HL-60/S4 treated with retinoic acid at 250 ng/mL for 4 days and 3 days (cell line): ENCODE data around the gene ADAMTSL5.
"Not testable (repeated sequence)": the region's sequence is repeated elsewhere in the genome, so short reads cannot be mapped to it uniquely, and the experiment has no call there.

Experiments used
- in situ Hi-C: fragments of 300-500 bp; cut with MboI; formaldehyde crosslinking; loops from 2 replicates; pipeline ENCODE4 v1.7.0; 2022; ENCODE audit warnings: low sequenced_read_pairs

ADAMTSL5 gene

DNA sequence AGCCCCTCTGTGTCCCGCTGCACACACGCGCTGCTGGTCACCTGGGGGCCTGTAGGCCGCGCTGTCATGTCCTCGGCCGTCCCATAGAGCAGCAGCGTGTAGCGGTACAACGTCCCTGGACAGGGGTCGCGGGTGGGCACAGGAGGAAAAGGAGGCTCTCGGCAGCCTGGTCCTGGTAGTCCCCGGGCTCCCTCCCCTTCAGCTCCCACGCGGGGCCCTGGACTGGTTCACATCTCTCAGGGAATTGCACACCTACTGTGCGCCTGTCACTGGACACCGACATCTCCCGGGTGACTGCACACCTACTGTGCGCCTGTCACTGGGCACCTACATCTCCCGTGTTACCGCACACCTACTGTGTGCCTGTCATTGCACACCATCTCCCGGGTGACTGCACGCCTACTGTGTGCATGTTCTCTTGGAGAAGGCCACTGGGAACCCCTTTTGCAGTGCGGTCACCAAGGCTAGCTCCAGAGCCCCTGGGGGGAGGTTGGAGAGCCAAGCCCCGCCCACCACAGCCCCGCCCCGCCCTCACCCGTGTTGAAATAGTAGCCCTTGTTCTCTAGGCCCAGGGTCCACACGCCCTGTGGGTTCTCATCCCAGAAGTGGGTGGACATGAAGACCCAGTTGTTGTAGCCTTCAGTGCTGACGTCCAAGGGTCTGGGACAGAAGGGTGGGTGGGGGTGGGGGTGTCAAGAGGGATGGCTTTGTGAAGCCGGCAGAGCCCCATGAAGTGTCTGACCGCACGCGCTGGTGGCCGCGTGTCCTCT, 30.3 kb downstream of the ADAMTSL5 start:
- in situ Hi-C loops: no loop called here

DNA sequence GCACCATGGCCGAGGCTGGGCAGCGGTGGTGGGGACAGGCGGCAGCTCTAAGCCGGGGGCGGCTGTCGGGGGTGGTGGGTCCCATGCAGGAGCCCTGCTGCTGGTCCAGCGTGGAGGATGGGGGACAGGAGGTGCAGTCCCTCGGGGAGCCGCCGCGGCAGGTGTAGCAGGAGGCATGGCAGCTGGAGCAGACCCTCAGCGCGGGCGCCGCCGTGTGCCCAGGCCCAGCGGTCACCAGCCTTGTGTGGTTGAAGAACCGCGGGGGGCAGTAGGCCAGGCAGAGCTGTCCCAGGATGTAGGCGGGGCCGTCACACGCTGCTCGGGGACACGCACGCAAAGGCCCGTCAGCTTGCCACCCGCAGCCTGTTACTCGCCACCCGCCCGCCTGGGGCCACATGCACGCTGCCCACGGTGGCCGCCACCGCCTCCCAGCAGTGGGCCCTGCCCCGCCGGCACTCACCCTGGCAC, 30.9 kb downstream of the ADAMTSL5 start:
- in situ Hi-C loops: no loop called here

DNA sequence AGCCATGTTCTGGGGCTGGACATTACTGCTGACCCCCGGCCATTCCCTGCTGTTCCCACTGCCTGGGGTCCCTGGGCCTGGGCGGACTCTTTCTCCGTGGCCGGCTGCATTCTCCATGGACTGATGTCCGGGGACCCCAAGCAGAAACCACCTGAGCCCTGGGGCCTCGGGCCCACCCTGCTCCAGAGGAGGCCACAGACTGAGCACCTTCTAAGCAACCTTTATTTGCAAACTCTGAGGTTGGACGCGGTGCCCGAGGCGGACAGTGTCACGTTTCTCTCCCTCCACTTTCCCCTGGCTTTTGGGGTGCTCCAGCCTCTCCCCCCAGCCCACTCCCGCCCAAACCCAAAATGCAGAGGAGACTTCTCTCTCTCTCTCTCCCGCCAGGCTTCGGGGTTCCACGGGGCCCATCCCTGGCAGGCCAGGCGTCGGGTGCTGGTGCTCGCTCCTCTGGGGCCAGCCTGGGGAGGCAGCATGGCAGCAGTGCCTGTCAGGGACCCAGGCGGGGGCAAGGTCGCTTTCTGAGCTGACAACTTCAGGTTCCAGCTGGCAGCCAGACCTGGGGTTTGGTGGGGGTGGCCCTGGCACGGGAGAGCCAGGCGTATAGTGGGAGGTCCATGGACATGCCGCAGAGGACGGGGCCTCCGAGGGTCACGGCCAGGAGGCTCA, 31.5 kb downstream of the ADAMTSL5 start:
- in situ Hi-C loops: no loop called here

DNA sequence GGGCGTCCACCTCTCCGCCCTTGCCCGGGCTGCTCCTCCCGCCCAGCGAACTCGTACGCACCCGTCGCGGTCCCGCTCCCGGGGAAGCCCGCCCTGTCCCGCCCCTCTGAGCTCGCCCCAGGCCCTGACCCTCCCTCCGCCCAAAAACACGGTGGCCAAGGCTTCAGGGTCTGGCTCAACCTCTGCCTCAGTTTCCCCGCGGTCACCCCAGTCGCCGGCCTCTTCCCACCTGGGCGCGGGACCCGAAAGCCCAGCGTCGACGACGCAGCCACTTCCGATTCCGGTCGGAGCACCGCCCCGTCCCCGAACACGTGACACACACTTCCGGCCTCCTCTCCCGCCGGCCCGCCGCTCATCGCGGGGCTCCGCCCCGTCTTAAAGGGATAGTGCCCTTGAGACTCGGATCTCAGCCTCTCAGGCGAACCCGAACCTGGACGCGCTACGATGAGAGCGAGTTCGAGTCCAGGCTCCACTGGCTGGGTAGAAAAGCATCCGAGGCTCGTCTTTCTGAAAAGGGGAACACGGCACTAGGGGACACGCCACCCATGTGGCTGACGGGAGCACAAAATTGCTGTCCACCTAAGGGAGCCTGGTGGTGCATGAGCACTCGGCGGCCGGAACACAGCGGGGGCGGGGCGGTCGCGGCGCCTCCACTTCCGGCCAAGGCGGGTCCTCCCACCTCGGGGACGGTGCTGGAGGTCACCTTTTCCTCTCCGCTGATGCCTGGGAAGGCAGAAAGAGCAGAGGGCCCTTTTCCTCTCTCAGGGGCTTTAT, 33.7 kb downstream of the ADAMTSL5 start, which contains the start of gene C19orf25:
C19orf25 (minus strand) TSS at position 282 of the 774 bp plus-strand sequence. CDS start 312 bp downstream, outside the sequence.
- in situ Hi-C loops: no loop called here

DNA sequence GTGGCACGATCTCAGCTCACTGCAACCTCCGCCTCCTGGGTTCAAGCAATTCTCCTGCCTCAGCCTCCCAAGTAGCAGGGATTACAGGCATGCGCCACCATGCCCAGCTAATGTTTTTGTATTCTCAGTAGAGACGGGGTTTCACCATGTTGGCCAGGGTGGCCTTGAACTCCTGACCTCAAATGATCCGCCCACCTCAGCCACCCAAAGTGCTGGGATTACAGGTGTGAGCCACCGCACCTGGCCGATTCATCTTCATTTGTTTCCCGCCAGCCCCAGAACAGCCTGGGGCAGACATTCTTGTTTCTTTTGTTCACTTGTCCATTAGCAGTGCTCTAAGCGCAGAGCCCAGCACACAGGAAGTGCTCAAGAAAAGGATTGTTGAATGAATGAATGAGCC, 35.8 kb downstream of the ADAMTSL5 start:
- in situ Hi-C loops: not testable (repeated sequence)

DNA sequence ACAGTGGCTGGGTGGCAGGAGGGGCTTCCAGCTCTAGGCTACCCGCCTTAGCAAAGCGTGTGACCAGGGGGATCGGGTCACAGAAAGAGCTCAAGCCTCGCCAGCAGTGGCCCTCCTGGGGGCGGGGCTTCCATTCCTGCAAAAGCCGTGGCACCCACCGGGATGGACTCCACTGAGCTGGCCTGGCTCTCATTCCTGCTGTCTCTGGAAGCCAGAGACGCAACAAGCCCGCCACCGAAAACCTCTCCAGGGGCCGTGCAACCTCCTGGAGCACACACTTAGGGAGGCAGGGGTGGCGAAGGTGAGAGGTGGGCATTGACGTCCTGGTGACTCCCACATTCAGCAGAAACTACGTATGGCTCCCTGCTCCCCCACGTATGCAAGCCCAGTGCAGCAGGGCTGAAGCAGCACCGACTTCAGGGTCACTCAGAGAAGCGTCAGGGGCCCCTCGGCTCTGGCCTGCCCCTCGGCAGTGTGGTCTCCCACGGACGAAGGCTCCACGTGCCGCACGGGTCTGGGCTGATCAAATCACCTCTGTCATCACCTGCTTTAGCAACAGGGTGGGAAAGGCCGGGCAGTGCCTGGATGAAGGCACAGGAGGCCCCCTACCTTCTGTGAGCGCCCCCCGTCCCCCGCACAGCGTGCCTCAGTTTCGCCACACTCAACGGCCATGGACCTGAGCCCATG, 36.9 kb downstream of the ADAMTSL5 start:
- in situ Hi-C loops: no loop called here

DNA sequence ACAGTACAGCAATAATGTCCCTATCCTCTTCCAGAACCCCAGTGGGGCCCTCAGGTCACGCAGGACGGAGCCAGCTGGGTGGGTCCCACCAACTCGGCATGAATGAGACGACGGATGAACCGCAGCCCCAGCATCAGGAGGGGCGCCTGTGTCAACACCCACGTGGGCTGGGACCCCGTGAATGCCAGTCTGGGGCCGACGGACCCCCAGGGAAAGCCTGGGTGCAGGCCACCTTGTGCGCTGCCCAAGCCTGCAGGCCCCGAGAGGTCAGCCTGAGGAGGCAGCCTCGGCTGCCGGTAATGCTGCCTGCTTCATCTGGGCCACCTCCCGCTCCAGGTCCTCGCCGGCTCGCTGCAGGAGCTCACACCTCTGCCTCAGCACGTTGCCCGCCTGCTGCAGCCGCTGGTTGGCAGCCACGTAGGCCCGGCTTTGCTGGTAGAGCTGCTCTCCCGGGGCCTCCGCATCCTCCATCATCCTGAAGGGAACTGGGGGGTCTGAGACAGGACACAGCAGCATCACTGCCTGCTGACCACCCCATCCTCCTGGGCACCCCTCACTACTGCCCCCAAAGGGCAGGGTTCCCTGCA, 38.0 kb downstream of the ADAMTSL5 start:
- in situ Hi-C loops: no loop called here

DNA sequence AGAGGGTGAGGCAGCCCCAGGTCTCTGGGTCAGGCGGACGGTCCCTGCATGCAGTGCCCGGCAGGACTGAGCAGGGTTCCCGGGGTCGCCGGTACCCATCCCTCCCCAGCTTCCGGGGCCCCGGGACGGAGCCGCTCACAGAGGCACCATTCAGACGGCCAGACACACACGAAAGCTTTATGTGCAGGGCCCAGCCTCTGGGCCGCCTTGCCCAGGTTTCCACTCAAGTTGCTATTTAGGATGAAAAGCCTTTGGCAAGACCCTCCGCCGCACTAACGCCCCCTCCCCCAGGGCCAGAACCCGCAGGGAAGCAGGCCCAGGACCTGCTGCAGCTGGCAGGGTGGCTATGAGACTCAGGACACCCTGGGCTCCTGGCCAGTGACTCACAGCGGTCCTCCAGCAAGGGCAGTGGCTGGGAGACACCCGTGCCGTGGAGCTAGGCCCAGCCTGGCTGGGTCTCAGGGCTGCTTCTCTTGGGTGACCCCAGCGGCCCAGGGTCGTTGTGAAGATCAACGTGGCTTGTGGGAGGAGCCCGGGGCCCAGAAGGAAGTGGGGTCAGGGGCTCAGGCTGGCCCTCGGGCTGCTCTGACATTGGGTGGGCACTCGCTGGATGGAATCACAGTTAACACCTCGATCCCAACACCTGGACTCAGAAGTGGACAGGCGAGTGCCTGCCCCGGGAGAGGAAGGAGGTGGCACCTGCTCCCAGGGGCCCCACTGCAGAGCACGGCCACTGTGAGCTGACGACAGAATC, 38.6 kb downstream of the ADAMTSL5 start:
- in situ Hi-C loops: no loop called here

DNA sequence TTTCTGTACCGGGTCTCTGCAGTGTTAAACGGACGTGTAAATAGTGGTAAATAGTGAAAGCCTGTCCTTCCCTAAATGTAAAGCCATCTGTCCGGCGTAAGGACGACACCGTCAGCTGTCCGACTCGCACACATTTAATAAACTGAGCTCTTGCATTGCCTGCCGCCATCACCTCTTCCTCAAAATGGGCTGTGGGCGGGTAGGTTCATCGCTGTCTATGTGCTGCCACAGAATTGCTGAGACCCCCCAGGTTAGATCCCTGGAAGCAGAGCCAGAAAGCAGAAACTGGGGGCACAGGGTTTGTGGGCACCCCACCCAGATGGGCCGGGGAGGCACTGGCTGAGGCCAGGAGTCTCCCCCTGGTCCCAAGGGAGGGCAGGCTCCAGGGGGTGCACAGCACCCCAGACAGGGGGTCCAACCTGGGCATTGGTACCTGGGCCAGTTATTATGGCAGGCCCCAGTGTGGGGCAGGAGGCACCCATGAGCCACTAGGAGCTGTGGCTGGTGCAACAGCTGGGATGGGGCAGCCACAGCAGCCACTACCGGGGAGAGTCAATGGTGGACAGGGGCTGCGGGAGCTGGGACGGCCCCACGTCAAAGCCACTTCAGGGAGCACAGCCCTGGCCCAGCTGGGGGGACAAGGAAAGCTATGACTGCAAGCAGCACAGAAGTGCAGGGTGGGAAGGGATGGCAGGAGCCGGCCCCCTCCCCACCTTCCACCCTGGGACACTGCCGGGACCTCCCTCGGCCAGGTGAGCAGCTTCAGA, 39.6 kb downstream of the ADAMTSL5 start:
- in situ Hi-C loops: no loop called here

DNA sequence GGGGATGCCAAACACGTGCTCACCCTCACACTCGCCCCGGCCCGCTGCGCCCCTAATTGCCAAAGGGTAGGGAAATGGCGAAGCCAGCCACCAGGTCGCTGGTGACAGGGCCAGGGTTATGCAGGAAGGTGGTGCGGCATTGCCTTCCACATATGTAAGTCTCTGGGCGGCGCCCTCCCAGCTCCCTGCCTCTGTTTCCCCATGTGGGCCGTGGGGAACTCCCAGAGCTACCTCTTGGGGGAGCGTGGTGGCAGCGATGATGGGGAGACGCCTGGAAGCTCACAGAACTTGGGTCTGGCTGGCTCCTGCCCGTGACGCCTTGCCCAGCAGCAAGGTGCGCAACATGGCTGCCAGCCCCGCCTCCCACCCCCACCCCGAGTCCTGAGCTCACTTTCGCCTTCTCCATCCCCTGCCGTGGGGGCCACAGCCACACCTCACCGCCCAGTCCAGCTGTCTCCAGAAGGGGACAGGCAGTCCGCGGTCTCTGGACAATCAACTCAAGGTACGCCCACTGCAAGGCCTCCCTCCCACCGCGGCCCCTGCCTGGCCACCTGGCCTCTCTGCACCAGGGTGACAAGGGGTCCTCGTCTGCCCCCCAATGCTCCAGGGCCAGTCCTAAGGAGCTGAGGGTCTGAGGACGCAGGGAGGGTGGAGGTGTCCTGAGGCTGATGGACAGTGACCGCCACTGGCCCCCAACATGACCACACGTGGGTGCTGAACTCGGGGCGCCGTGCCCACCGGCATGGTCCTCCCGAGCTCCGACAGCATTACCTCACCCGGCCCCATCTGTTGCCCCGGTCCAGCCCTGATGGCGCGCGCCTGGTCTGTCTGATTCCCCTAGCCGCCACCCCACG, 40.4 kb downstream of the ADAMTSL5 start:
- in situ Hi-C loops: no loop called here

DNA sequence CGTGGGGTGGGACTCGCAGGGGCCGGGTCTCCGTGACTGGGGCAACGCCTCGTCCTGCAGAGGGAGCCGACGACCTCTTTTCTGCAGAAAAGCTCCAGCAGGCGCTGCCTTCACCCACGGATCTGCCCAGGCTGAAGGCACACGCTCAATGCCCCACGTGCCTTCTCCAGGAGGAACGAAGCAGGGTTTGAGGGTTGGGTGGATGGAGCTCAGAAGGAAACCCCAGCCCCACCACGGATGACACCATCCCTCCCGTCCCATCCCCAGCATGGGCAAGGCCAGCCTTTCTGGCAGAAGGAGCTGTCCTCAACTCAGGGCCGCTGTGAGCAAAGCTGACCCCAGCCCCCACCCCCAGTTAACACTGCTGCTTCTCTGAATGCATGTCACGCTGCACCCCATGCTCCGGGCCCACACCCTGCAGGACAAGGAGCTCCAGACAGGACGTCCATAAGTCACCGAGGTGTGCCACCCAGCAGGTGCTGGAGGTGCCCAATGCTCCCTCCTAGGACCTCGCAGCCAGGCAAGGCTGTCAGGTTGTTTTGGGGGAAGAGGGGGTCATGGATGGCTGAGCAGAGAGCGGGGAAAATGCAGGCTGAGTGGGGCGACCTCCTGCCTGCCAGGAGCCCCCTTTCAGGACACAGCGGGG, 41.2 kb downstream of the ADAMTSL5 start:
- in situ Hi-C loops: no loop called here

DNA sequence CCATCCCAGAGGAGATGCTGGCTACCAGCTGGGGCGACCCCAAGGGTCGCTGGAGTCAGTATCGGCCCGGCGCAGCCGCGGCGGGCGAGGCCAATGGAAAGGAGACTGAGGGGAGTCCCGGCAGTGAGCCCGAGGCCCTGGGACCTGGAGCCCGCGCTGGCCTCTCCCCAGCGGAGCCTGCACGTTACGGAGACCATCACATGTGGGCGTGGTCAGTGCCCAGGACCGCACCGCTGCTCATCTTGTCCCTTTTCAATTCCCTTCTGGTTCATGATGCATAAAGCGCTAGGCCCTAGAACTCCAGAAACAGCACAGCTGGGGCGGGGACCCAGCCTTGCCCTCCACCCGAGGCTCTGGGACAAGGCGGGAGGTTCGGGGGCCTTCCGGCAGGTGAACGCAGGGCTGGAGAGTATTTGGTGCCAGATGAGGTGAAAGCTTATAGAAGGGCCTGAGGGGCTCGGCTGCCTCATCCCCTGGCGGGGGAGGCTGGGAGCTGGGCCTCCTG, 41.8 kb downstream of the ADAMTSL5 start:
- in situ Hi-C loops: no loop called here

DNA sequence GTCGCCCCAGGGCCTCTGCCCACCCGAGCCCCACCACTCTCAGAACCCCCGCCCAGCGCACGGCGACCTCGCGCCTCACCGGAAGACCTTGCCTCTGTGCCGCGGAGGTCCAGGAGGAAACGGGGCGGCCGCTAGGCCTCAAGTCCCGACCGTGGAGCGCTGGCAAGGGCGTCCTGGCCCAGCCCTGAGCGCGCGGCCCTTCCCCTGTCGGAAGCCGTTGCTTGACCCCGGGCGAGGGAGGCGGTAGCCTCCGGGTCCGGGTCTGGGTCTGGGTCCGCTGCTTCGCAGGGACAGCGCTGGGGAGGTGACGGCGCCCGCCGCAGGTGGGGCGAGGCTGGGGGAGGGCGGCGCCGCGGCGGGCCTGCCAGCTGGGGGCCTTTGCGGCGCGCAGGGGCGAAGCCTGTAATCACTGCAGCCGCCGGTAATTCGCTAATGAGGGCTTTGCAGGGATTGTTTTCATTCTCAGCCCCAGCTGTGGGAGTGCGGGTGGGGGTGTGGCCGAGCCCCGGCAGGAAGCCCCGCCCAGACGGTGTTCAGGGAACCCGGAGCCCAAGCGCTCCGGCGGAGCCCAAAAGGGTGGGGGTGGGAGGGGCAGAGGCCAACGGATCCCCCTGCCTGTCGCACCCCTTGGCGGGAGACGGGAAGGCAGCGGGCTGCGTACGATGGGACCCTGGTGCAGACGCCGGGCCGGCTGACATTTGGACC, 42.4 kb downstream of the ADAMTSL5 start:
- in situ Hi-C loops: no loop called here

DNA sequence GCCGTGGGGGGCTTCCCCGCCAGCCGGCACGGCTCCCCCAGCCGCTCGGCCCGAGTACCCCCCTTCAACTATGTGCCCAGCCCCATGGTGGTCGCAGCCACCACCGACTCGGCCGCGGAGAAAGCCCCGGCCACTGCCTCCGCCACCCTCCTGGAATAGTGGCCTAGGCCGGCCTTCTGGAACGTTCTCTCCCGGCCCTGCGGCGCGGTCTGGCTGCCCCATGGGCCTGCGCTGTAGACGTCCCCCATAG, 42.8 kb downstream of the ADAMTSL5 start:
- in situ Hi-C loops: no loop called here

DNA sequence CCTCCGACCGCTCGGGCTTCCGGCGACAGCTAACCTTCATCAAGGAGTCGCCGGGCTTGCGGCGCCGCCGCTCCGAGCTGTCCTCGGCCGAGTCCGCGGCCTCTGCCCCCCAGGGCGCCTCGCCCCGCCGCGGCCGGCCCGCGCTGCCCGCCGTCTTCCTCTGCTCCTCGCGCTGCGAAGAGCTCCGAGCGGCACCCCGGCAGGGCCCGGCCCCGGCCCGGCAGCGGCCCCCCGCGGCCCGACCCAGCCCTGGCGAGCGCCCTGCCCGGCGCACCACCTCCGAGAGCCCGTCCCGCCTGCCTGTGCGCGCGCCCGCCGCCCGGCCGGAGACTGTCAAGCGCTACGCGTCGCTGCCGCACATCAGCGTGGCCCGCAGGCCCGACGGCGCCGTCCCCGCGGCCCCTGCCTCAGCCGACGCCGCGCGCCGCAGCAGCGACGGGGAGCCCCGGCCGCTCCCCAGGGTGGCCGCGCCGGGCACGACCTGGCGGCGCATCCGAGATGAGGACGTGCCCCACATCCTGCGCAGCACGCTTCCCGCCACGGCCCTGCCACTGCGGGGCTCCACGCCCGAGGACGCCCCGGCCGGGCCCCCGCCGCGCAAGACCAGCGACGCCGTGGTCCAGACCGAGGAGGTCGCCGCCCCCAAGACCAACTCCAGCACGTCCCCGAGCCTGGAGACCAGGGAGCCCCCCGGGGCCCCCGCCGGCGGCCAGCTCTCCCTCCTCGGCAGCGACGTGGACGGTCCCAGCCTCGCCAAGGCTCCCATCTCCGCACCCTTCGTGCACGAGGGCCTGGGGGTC, 43.4 kb downstream of the ADAMTSL5 start:
- in situ Hi-C loops: no loop called here

DNA sequence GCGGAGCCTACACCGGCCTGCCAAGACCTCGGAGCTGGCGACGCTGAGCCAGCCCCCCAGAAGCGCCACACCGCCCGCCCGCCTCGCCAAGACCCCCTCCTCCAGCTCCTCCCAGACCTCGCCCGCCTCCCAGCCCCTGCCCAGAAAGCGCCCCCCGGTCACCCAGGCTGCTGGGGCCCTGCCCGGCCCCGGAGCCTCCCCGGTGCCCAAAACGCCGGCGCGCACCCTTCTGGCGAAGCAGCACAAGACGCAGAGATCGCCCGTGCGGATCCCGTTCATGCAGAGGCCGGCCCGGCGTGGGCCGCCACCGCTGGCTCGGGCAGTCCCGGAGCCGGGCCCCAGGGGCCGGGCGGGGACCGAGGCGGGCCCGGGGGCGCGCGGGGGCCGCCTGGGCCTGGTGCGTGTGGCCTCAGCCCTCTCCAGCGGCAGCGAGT, 44.0 kb downstream of the ADAMTSL5 start:
- in situ Hi-C loops: no loop called here
